Gastrocnemius medialis (tissue), 4 donors: ENCODE measurements around the gene STPG3. TPM values are rescaled to one million over a fixed set of nuclear protein-coding genes. Genes with fewer than 3 reads are reported as not detected.
"Not testable (repeated sequence)": the region's sequence is repeated elsewhere in the genome, so short reads cannot be mapped to it uniquely, and the experiment has no call there.

Experiments used
- ATAC-seq, 2 donors: fragments of 150-250 bp; one replicate each; pipeline ENCODE4 v1.9.1; 2016
- DNase-seq, 2 donors: peaks; one replicate each; pipeline ENCODE4 v3.0.0-alpha.2; 2019
- H3K27ac ChIP-seq, 4 donors: fragments of 200-600 bp; sonication (generic); 1 replicate in 1 of 4; 2 replicates in 3 of 4; pipeline ENCODE4 v1.5.1; 2016 to 2018; ENCODE audit warnings: mild to moderate bottlenecking in 2 of 4, moderate library complexity in 1 of 4
- H3K27me3 ChIP-seq, 3 donors: fragments of 200-600 bp; sonication (generic) in 2 of 3; 1 replicate in 1 of 3; 2 replicates in 2 of 3; pipeline versions ENCODE4 v1.5.1 to v1.6.0; 2016 to 2019; ENCODE audit warnings: mild to moderate bottlenecking in 1 of 3, moderate library complexity in 1 of 3
- H3K36me3 ChIP-seq, 2 donors: fragments of 200-600 bp; sonication (generic) in 1 of 2; one replicate each; pipeline ENCODE4 v1.5.1; 2017 to 2018
- H3K4me1 ChIP-seq, 2 donors: fragments of 200-600 bp; sonication (generic) in 1 of 2; one replicate each; pipeline ENCODE4 v1.5.1; 2016 to 2017; ENCODE audit warnings: mild to moderate bottlenecking in 2 of 2
- H3K4me3 ChIP-seq, 4 donors: fragments of 200-600 bp; sonication (generic) in 3 of 4; 1 replicate in 1 of 4; 2 replicates in 3 of 4; pipeline ENCODE4 v1.5.1; 2016 to 2019; ENCODE audit warnings: mild to moderate bottlenecking in 2 of 4
- H3K9me3 ChIP-seq, 3 donors: fragments of 200-600 bp; sonication (generic) in 2 of 3; 1 replicate in 1 of 3; 2 replicates in 2 of 3; pipeline ENCODE4 v1.5.1; 2016 to 2019
- POLR2A ChIP-seq, 2 donors: fragments of 450-650 bp; IDR thresholded peaks; one replicate each; pipeline ENCODE4 v1.6.1; 2017; ENCODE audit warnings: antibody characterized with exemption in 2 of 2, mild to moderate bottlenecking in 2 of 2, moderate library complexity in 2 of 2
- in situ Hi-C, 4 donors: fragments of 200-750 bp; cut with MboI; loops; one replicate each; pipeline versions ENCODE4 v1.15.0 to v1.8.0; 2017; ENCODE audit warnings: low sequenced_read_pairs in 4 of 4
- intact Hi-C: fragments of 100-400 bp; cut with DNase I; formaldehyde crosslinking; loops from one replicate; pipeline ENCODE4 v1.15.1; 2023; ENCODE audit warnings: low total_unique reads
- total RNA-seq, 4 donors: library from RNA; depleted of rRNA; stranded (reverse); fragments of >200 nt; gene quantifications; one replicate each; pipeline versions ENCODE4 v1.1.0 to v1.2.3, GENCODE V29; 2016
- TF ChIP-seq, protein P1 (sequence below), 5 experiments: fragments of 450-650 bp in 3 of 5; fragments of 200-600 bp in 2 of 5; sonication (generic) in 2 of 5; IDR thresholded peaks in 4 of 5; conservative IDR thresholded peaks in 1 of 5; 1 replicate in 4 of 5; 2 replicates in 1 of 5; pipeline ENCODE4 v1.5.1; 2016 to 2019; ENCODE audit warnings: antibody characterized with exemption in 5 of 5, mild to moderate bottlenecking in 3 of 5, moderate library complexity in 3 of 5

Gene STPG3
- total RNA-seq, 4 donors from 2014 or later: not detected

DNA sequence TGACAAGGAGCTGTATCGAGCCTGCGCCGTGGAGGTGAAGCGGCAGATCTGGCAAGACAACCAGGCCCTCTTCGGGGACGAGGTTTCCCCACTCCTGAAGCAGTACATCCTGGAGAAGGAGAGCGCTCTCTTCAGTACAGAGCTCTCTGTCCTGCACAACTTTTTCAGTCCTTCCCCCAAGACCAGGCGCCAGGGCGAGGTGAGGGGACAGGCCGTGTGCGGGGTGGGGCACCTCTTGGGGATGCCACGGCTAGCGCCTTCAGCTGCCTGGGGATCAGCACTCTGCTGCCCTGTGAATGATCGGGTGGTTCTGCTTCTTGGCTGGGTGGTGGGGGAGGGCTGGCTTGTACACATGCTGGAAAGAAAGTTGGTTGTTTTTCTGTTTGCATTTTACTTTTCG lies 5.8 kb downstream of the STPG3 start:
- in situ Hi-C loops: no loop called here
- Histone ChIP-seq H3K4me1 (peaks cover 16 to 24% of the 10 kb centered on the region in 2 donors), H3K4me3 (peak overlapping the region in 2 of 4 donors; percentile 63 to 97), H3K27me3 (no peaks in the 10 kb centered on the region), H3K9me3 (no peaks in the 10 kb centered on the region), H3K36me3 (peaks cover 0 to 26% of the 10 kb centered on the region in 2 donors), H3K27ac (no peak overlapping the region)
- DNase-seq (no peak), ATAC-seq (no peak)
- intact Hi-C loops: no loop called here
- TF ChIP-seq, protein P1, sequence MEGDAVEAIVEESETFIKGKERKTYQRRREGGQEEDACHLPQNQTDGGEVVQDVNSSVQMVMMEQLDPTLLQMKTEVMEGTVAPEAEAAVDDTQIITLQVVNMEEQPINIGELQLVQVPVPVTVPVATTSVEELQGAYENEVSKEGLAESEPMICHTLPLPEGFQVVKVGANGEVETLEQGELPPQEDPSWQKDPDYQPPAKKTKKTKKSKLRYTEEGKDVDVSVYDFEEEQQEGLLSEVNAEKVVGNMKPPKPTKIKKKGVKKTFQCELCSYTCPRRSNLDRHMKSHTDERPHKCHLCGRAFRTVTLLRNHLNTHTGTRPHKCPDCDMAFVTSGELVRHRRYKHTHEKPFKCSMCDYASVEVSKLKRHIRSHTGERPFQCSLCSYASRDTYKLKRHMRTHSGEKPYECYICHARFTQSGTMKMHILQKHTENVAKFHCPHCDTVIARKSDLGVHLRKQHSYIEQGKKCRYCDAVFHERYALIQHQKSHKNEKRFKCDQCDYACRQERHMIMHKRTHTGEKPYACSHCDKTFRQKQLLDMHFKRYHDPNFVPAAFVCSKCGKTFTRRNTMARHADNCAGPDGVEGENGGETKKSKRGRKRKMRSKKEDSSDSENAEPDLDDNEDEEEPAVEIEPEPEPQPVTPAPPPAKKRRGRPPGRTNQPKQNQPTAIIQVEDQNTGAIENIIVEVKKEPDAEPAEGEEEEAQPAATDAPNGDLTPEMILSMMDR (IDR thresholded peaks at IDR 0.05 in 4 of 5, conservative IDR thresholded peaks at IDR 0.05 in 1 of 5): no peak
- TF ChIP-seq POLR2A (IDR thresholded peaks at IDR 0.05): no peak

DNA sequence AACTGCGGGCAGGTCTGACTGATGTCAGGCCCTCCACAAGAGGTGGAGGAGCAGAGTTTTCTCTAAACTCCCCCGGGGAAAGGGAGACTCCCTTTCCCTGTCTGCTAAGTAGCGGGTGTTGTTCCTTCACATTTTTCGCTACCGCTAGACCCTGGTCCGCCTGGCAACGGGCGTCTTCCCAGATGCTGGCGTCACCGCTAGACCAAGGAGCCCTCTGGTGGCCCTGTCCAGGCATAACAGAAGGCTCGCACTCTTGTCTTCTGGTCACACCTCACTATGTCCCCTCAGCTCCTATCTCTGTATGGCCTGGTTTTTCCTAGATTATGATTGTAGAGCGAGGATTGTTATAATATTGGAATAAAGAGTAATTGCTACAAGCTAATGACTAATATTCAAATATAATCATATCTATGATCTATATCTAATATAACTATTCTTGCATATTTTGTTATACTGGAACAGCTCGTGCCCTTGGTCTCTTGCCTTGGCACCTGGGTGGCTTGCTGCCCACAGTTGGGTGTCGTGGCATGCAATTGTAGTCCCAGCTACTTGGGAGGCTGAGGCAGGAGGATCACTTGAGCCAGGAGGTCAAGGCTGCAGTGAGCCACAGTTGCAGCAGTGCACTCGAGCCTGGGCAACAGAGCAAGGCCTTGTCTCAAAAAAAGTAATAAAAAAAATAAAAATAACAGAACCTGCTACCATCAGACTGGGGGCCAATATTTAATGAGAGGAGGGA lies 11.3 kb downstream of the STPG3 start:
- TF ChIP-seq, protein P1 (IDR thresholded peaks at IDR 0.05 in 4 of 5, conservative IDR thresholded peaks at IDR 0.05 in 1 of 5): peak; percentile 45 to 67 (median 53)
- ATAC-seq, in situ Hi-C loops, H3K4me1 ChIP-seq, H3K9me3 ChIP-seq, DNase-seq, H3K4me3 ChIP-seq, H3K27me3 ChIP-seq: not testable (repeated sequence)
- intact Hi-C loops: loop anchor here (2.0 kb wide), 1 partner anchor 26 kb away; no protein-coding TSS in a partner anchor
- Histone ChIP-seq H3K27ac (peak overlapping the region in 2 of 4 donors; percentile 25 to 26), H3K36me3 (peaks cover 0 to 47% of the 10 kb centered on the region in 2 donors)

DNA sequence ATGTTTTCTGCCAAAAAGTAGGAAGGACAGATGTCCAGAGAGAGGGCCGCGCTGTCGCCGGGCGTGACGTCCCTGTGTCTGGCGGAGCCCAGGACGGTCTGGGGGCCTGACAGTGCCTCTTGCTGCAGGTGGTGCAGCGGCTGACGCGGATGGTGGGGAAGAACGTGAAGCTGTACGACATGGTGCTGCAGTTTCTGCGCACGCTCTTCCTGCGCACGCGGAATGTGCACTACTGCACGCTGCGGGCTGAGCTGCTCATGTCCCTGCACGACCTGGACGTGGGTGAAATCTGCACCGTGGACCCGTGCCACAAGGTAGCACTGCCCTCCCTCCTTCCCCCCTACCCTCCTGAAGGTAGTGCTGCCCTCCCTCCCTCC lies 11.8 kb downstream of the STPG3 start:
- Histone ChIP-seq H3K27me3 (no peaks in the 10 kb centered on the region), H3K36me3 (peaks cover 0 to 44% of the 10 kb centered on the region in 2 donors), H3K4me1 (peaks cover 4 to 8% of the 10 kb centered on the region in 2 donors), H3K9me3 (no peaks in the 10 kb centered on the region), H3K4me3 (no peak overlapping the region), H3K27ac (no peak overlapping the region)
- no peak for DNase-seq
- intact Hi-C loops (loop anchor here (2.0 kb wide), 1 partner anchor 26 kb away; no protein-coding TSS in a partner anchor), in situ Hi-C loops (no loop called here)
- TF ChIP-seq, protein P1 (IDR thresholded peaks at IDR 0.05 in 4 of 5, conservative IDR thresholded peaks at IDR 0.05 in 1 of 5): no peak
- no peak for TF ChIP-seq POLR2A (IDR thresholded peaks at IDR 0.05)
- no peak for ATAC-seq

DNA sequence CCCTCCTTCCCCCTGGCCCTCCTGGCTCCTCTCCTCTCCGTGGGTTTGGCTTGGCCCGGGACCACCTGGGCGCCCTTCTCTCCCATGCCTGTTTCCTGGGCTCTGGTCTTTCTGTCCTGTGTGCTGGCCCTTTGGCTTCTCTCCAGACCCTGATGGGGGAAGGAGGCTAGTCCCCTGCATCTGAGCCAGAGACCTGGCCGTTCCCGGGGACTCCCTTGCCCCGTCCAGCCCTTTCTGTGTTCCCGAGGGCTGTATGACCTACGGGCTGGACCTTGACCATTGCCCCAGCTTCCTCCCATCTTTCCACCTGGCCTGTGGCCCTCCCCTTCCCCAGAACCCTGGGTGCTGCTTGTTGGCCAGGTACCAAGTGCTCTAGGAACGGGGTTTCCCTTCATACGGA lies 12.4 kb downstream of the STPG3 start:
- intact Hi-C loops: loop anchor here (2.0 kb wide), 1 partner anchor 27 kb away; no protein-coding TSS in a partner anchor
- Histone ChIP-seq H3K27ac (no peak overlapping the region), H3K4me3 (no peak overlapping the region), H3K36me3 (peaks cover 0 to 39% of the 10 kb centered on the region in 2 donors), H3K27me3 (no peaks in the 10 kb centered on the region), H3K9me3 (no peaks in the 10 kb centered on the region), H3K4me1 (peaks cover 11 to 14% of the 10 kb centered on the region in 2 donors)
- in situ Hi-C loops: no loop called here
- TF ChIP-seq, protein P1 (IDR thresholded peaks at IDR 0.05 in 4 of 5, conservative IDR thresholded peaks at IDR 0.05 in 1 of 5): no peak
- no peak for TF ChIP-seq POLR2A (IDR thresholded peaks at IDR 0.05)
- DNase-seq: no peak
- no peak for ATAC-seq
